HL-60 (cell line): ENCODE data around the gene CPZ.

ENCODE experiments used
- POLR2AphosphoS5 ChIP-seq: IDR thresholded peaks from 2 replicates; pipeline ENCODE4 v1.6.1; 2012; ENCODE audit warnings: low read depth
- TF ChIP-seq, protein P1 (sequence below): IDR thresholded peaks from one replicate; pipeline ENCODE4 v1.5.1; 2011; ENCODE audit warnings: low read length, control low read depth, inconsistent platforms; ENCODE audit not compliant: insufficient read depth
- TF ChIP-seq, protein P2 (sequence below): IDR thresholded peaks from 2 replicates; pipeline ENCODE4 v1.6.1; 2012; ENCODE audit warnings: low read depth; ENCODE audit not compliant: insufficient replicate concordance

DNA sequence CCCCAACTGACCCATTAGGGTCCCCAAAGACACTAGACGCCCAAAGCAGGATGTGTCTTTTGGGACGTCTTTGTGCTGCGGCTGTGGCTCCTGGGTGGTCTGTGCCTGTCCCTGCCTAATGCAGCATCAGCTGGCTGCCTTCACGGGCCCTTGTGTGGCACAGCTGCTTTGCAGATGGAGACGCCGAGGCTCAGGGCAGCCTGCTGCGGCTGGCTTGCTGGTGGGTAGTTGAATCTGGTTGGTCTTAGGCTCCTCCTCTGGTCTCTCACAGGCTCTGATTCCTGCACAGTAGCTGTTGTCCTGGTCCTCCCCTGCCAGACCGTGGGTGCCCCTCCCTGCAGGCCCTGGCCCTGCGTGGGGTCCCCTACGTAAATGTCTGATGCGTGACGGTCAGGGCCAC, 8.1 kb downstream of the CPZ start:
- TF ChIP-seq, protein P1, sequence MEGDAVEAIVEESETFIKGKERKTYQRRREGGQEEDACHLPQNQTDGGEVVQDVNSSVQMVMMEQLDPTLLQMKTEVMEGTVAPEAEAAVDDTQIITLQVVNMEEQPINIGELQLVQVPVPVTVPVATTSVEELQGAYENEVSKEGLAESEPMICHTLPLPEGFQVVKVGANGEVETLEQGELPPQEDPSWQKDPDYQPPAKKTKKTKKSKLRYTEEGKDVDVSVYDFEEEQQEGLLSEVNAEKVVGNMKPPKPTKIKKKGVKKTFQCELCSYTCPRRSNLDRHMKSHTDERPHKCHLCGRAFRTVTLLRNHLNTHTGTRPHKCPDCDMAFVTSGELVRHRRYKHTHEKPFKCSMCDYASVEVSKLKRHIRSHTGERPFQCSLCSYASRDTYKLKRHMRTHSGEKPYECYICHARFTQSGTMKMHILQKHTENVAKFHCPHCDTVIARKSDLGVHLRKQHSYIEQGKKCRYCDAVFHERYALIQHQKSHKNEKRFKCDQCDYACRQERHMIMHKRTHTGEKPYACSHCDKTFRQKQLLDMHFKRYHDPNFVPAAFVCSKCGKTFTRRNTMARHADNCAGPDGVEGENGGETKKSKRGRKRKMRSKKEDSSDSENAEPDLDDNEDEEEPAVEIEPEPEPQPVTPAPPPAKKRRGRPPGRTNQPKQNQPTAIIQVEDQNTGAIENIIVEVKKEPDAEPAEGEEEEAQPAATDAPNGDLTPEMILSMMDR = no peak
- TF ChIP-seq POLR2AphosphoS5 = no peak
- TF ChIP-seq, protein P2, sequence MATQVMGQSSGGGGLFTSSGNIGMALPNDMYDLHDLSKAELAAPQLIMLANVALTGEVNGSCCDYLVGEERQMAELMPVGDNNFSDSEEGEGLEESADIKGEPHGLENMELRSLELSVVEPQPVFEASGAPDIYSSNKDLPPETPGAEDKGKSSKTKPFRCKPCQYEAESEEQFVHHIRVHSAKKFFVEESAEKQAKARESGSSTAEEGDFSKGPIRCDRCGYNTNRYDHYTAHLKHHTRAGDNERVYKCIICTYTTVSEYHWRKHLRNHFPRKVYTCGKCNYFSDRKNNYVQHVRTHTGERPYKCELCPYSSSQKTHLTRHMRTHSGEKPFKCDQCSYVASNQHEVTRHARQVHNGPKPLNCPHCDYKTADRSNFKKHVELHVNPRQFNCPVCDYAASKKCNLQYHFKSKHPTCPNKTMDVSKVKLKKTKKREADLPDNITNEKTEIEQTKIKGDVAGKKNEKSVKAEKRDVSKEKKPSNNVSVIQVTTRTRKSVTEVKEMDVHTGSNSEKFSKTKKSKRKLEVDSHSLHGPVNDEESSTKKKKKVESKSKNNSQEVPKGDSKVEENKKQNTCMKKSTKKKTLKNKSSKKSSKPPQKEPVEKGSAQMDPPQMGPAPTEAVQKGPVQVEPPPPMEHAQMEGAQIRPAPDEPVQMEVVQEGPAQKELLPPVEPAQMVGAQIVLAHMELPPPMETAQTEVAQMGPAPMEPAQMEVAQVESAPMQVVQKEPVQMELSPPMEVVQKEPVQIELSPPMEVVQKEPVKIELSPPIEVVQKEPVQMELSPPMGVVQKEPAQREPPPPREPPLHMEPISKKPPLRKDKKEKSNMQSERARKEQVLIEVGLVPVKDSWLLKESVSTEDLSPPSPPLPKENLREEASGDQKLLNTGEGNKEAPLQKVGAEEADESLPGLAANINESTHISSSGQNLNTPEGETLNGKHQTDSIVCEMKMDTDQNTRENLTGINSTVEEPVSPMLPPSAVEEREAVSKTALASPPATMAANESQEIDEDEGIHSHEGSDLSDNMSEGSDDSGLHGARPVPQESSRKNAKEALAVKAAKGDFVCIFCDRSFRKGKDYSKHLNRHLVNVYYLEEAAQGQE = no peak
